A673 (cell line): ENCODE data around the gene GATA5.

Experiments used
- CTCF ChIP-seq: fragments of 300-800, 200-600 bp; sonication (generic); conservative IDR thresholded peaks from 2 replicates; pipeline ENCODE4 v1.5.1; 2017; ENCODE audit warnings: low read depth, mild to moderate bottlenecking, antibody characterized with exemption, low read length, moderate library complexity, mixed read lengths
- EZH2 ChIP-seq: fragments of 200-600 bp; sonication (generic); IDR thresholded peaks from 2 replicates; pipeline ENCODE4 v1.6.1; 2017; ENCODE audit warnings: borderline replicate concordance, low read depth, mild to moderate bottlenecking, mixed read lengths, antibody characterized with exemption, low read length; ENCODE audit not compliant: poor library complexity, severe bottlenecking

GRCh38 chr20:62501801-62502495 is 26.2 kb upstream of the GATA5 start:
- TF ChIP-seq CTCF = no peak
- no peak for TF ChIP-seq EZH2
